WTC11 (cell line): ENCODE measurements around the gene KIF21B. TPM values are rescaled to one million over a fixed set of nuclear protein-coding genes. Genes with fewer than 3 reads are reported as not detected.

Experiments used
- ATAC-seq: fragments of 200-7000 bp; cut with Tn5 transposase; 2 replicates; pipeline ENCODE4 v1.10.0; 2021; ENCODE audit warnings: mild to moderate bottlenecking, moderate library complexity
- CTCF ChIA-PET: fragments of 300-600 bp; sonication (Branson Sonifier 250); formaldehyde crosslinking; loops from one replicate; lab custom pipeline; 2021; ENCODE audit warnings: antibody characterized with exemption; lab: Charles Lee
- POLR2A ChIA-PET: fragments of 350-600 bp; sonication (Branson Sonifier 250); formaldehyde crosslinking; loops from one replicate; lab custom pipeline; 2021; ENCODE audit warnings: antibody characterized with exemption; lab: Charles Lee
- DNase-seq: peaks from one replicate; pipeline ENCODE4 v3.0.0; 2021; ENCODE audit warnings: low spot score
- H3K27ac Mint-ChIP-seq: 2 replicates; pipeline ENCODE4 v1.8.0; 2021; ENCODE audit warnings: mixed read lengths
- H3K27me3 Mint-ChIP-seq: 2 replicates; pipeline ENCODE4 v1.8.0; 2021; ENCODE audit warnings: low read depth, mild to moderate bottlenecking, moderate library complexity, mixed read lengths
- H3K36me3 Mint-ChIP-seq: 2 replicates; pipeline ENCODE4 v1.8.0; 2021; ENCODE audit warnings: mixed read lengths
- H3K4me1 Mint-ChIP-seq: 2 replicates; pipeline ENCODE4 v1.8.0; 2022; ENCODE audit warnings: mixed read lengths
- H3K4me3 Mint-ChIP-seq: 2 replicates; pipeline ENCODE4 v1.8.0; 2021; ENCODE audit warnings: mild to moderate bottlenecking, moderate library complexity, mixed read lengths
- H3K9me3 Mint-ChIP-seq: 2 replicates; pipeline ENCODE4 v1.8.0; 2021; ENCODE audit warnings: mixed read lengths
- CREB1 ChIP-seq: sonication (generic); formaldehyde crosslinking; IDR thresholded peaks from 2 replicates; pipeline ENCODE4 v1.8.0; 2023; ENCODE audit warnings: mild to moderate bottlenecking, missing genetic modification reagents
- ELF4 ChIP-seq: sonication (generic); formaldehyde crosslinking; IDR thresholded peaks from 2 replicates; pipeline ENCODE4 v1.8.1; 2022; ENCODE audit warnings: low read depth, mild to moderate bottlenecking, moderate library complexity, missing genetic modification reagents
- ETV6 ChIP-seq: sonication (generic); formaldehyde crosslinking; IDR thresholded peaks from 2 replicates; pipeline ENCODE4 v1.8.1; 2022; ENCODE audit warnings: mild to moderate bottlenecking, missing genetic modification reagents
- FOXJ3 ChIP-seq: sonication (generic); formaldehyde crosslinking; IDR thresholded peaks from 2 replicates; pipeline ENCODE4 v1.9.0; 2021; ENCODE audit warnings: missing genetic modification reagents, mild to moderate bottlenecking, borderline replicate concordance
- GRHL2 ChIP-seq: fragments of 250-450 bp; sonication (Bioruptor Pico); IDR thresholded peaks from 2 replicates; pipeline ENCODE4 v1.8.0; 2022; ENCODE audit warnings: mild to moderate bottlenecking, moderate library complexity; ENCODE audit not compliant: insufficient replicate concordance, severe bottlenecking
- IRF2 ChIP-seq: sonication (generic); formaldehyde crosslinking; IDR thresholded peaks from 2 replicates; pipeline ENCODE4 v1.8.0; 2022; ENCODE audit warnings: low read depth, missing genetic modification reagents, borderline replicate concordance
- KAT7 ChIP-seq: sonication (generic); formaldehyde crosslinking; IDR thresholded peaks from 2 replicates; pipeline ENCODE4 v1.8.1; 2023; ENCODE audit warnings: missing genetic modification reagents, mild to moderate bottlenecking, borderline replicate concordance
- ZBTB21 ChIP-seq: sonication (generic); formaldehyde crosslinking; IDR thresholded peaks from 2 replicates; pipeline ENCODE4 v1.8.1; 2023; ENCODE audit warnings: mild to moderate bottlenecking, missing genetic modification reagents, borderline replicate concordance
- ZNF219 ChIP-seq: sonication (generic); formaldehyde crosslinking; IDR thresholded peaks from 2 replicates; pipeline ENCODE4 v1.8.0; 2023; ENCODE audit warnings: missing genetic modification reagents, mild to moderate bottlenecking, borderline replicate concordance
- ZNF263 ChIP-seq: sonication (generic); formaldehyde crosslinking; IDR thresholded peaks from 2 replicates; pipeline ENCODE4 v1.8.1; 2022; ENCODE audit warnings: low read depth, mild to moderate bottlenecking, moderate library complexity, missing genetic modification reagents
- total RNA-seq: library from RNA; stranded (reverse); gene quantifications from 3 replicates; pipeline ENCODE4 v1.2.3, GENCODE V29; 2021
- TF ChIP-seq, protein P1 (sequence below): sonication (generic); formaldehyde crosslinking; IDR thresholded peaks from 2 replicates; pipeline ENCODE4 v1.8.1; 2022; ENCODE audit warnings: mild to moderate bottlenecking, moderate library complexity, missing genetic modification reagents
- TF ChIP-seq, protein P2 (sequence below): sonication (generic); formaldehyde crosslinking; IDR thresholded peaks from 2 replicates; pipeline ENCODE4 v1.8.1; 2023; ENCODE audit warnings: mild to moderate bottlenecking, missing genetic modification reagents
- TF ChIP-seq, protein P3 (sequence below): fragments of 250-450 bp; sonication (Bioruptor Pico); conservative IDR thresholded peaks from 2 replicates; pipeline ENCODE4 v1.9.0; 2021; ENCODE audit warnings: mild to moderate bottlenecking
- TF ChIP-seq, protein P4 (sequence below): sonication (generic); formaldehyde crosslinking; IDR thresholded peaks from 2 replicates; pipeline ENCODE4 v1.8.1; 2022; ENCODE audit warnings: low read depth, missing genetic modification reagents, borderline replicate concordance
- TF ChIP-seq, protein P5 (sequence below): sonication (generic); formaldehyde crosslinking; conservative IDR thresholded peaks from 2 replicates; pipeline ENCODE4 v1.8.1; 2023; ENCODE audit warnings: mild to moderate bottlenecking, low read depth, missing genetic modification reagents, moderate library complexity
- TF ChIP-seq, protein P6 (sequence below): fragments of 250-450 bp; sonication (Bioruptor Pico); IDR thresholded peaks from 2 replicates; pipeline ENCODE4 v1.9.0; 2021; ENCODE audit warnings: mild to moderate bottlenecking, borderline replicate concordance
- TF ChIP-seq, protein P7 (sequence below): sonication (generic); formaldehyde crosslinking; IDR thresholded peaks from 2 replicates; pipeline ENCODE4 v1.8.1; 2022; ENCODE audit warnings: low read depth, mild to moderate bottlenecking, moderate library complexity, missing genetic modification reagents, borderline replicate concordance

Gene KIF21B
- total RNA-seq, 1 experiment from 2014 or later = 19.4 TPM

DNA sequence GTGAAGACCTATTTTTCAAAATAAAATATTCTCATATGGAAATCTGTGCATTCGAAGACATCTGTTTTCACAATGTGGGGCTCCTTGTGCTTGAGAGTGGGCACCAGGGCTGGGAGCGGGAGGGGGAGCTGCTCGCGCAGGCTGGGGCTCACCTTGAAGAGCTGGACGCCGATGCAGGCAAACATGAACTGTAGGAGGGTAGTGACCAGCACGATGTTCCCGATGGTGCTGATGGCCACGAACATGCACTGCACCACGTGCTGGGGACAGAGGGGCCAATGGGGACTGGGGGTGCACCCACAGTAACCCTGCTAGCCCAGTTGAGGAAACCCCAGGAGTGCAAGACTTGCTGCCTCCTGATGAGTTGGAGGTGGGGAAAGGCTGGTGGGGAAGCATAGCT lies 42.2 kb upstream of the KIF21B start:
- no peak for ATAC-seq
- no peak for DNase-seq
- Mint-ChIP-seq H3K27me3 (no peaks in the 10 kb centered on the region), H3K9me3 (0 out of 2 replicates have a peak, but pooled peaks cover 3% of the 10 kb centered on the region), H3K4me1 (peaks cover 14% of the 10 kb centered on the region), H3K36me3 (no peaks in the 10 kb centered on the region), H3K4me3 (no peak overlapping the region), H3K27ac (no peak overlapping the region)
- CTCF ChIA-PET = interaction anchor here (1.1 to 1.2 kb wide), 2 partner anchors 53 to 94 kb away, joined by 3 to 4 read pairs; no protein-coding TSS in a partner anchor
- POLR2A ChIA-PET = no interaction called here
- TF ChIP-seq CREB1 (CRISPR knock-in tag) = no peak
- TF ChIP-seq, protein P1, sequence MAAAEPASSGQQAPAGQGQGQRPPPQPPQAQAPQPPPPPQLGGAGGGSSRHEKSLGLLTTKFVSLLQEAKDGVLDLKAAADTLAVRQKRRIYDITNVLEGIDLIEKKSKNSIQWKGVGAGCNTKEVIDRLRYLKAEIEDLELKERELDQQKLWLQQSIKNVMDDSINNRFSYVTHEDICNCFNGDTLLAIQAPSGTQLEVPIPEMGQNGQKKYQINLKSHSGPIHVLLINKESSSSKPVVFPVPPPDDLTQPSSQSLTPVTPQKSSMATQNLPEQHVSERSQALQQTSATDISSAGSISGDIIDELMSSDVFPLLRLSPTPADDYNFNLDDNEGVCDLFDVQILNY (CRISPR knock-in tag) = no peak
- no peak for TF ChIP-seq ZNF263

DNA sequence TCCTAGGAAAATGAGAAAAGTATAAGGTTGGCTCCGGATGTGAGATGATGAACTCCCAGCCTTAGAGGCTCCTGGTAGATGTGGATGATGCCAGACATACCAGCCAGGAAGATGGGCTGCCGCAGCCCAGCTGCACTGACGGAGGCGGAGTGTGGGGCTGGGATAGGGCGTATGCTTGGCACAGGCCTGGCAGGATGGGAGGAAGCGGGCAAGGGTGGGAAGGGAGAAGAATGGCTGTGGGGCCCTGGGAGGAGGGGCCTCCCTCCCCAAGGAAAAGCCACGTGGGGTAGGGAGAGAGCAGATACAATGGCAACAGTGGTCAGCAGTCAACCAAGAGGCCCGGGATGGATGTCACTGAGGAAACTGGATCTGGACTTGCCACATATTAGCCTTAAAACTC lies 41.3 kb upstream of the KIF21B start:
- TF ChIP-seq FOXJ3 (CRISPR knock-in tag) (no peak), ZBTB21 (CRISPR knock-in tag) (no peak), CREB1 (CRISPR knock-in tag) (no peak), GRHL2 (no peak), ZNF219 (no peak), IRF2 (CRISPR knock-in tag) (no peak), KAT7 (CRISPR knock-in tag) (no peak)
- TF ChIP-seq, protein P2, sequence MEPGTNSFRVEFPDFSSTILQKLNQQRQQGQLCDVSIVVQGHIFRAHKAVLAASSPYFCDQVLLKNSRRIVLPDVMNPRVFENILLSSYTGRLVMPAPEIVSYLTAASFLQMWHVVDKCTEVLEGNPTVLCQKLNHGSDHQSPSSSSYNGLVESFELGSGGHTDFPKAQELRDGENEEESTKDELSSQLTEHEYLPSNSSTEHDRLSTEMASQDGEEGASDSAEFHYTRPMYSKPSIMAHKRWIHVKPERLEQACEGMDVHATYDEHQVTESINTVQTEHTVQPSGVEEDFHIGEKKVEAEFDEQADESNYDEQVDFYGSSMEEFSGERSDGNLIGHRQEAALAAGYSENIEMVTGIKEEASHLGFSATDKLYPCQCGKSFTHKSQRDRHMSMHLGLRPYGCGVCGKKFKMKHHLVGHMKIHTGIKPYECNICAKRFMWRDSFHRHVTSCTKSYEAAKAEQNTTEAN (CRISPR knock-in tag) = no peak
- TF ChIP-seq, protein P3, sequence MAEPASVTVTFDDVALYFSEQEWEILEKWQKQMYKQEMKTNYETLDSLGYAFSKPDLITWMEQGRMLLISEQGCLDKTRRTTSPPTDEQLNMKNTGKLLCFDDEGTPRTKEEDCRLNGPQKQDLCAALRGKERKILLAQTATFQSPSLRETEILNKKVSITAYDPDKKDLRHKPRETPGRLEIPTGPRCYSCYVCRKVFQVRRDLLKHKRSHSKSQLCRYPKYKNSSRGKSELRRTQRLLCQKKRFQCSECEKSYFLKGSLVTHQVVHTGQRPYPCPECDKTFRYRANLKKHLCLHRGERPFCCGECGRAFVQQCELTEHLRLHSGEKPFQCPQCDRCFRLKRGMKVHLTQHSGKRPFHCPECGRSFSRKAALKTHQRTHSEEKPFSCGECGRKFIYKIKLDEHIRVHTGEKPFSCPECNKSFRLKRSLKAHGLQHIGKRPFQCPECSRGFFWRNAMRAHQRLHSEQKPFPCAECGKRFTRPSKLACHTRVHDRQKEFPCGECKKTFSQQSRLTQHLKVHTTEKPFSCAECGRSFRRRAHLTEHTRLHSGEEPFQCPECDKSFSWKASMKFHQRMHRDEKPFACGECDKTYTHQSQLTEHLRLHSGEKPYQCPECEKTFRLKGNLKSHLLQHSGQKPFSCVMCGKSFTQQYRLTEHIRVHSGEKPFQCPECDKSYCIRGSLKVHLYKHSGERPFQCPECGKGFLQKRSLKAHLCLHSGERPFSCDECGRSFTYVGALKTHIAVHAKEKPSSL = no peak
- DNase-seq = no peak
- ChIA-PET POLR2A (no interaction called here), CTCF (interaction anchor here (1.1 kb wide), 1 partner anchor 93 kb away, joined by 4 read pairs; no protein-coding TSS in a partner anchor)
- H3K9me3 Mint-ChIP-seq = 0 out of 2 replicates have a peak, but pooled peaks cover 3% of the 10 kb centered on the region
- no peaks in the 10 kb centered on the region for H3K36me3 Mint-ChIP-seq
- no peaks in the 10 kb centered on the region for H3K27me3 Mint-ChIP-seq
- ATAC-seq = no peak
- H3K4me1 Mint-ChIP-seq = peaks cover 19% of the 10 kb centered on the region
- no peak overlapping the region for H3K4me3 Mint-ChIP-seq
- H3K27ac Mint-ChIP-seq = no peak overlapping the region

DNA sequence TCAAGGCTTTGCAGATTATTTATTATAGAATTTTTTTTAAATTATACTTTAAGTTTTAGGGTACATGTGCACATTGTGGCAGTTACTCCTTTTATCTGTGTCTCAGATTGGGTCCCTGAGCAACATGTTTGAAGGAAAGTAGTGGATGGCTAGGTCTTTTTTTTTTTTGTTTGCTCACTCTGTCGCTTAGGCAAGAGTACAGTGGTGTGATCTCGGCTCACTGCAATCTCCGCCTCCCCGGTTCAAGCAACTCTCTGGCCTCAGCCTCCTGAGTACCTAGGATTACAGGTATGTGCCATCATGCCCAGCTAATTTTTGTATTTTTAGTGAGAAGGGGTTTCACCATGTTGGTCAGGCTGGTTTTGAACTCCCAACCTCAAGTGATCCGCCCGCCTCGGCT lies 39.6 kb upstream of the KIF21B start:
- Mint-ChIP-seq H3K4me1 (peaks cover 26% of the 10 kb centered on the region), H3K27me3 (no peaks in the 10 kb centered on the region), H3K27ac (no peak overlapping the region), H3K9me3 (peaks cover 3% of the 10 kb centered on the region; the same call in 1 of the 2 replicates), H3K36me3 (no peaks in the 10 kb centered on the region), H3K4me3 (no peak overlapping the region)
- ChIA-PET POLR2A (no interaction called here), CTCF (interaction anchor here (0.9 to 2.8 kb wide), 3 partner anchors 17 to 91 kb away, joined by 3 to 8 read pairs (median 3); no protein-coding TSS in a partner anchor)
- DNase-seq (no peak), ATAC-seq (no peak)
- TF ChIP-seq, protein P4, sequence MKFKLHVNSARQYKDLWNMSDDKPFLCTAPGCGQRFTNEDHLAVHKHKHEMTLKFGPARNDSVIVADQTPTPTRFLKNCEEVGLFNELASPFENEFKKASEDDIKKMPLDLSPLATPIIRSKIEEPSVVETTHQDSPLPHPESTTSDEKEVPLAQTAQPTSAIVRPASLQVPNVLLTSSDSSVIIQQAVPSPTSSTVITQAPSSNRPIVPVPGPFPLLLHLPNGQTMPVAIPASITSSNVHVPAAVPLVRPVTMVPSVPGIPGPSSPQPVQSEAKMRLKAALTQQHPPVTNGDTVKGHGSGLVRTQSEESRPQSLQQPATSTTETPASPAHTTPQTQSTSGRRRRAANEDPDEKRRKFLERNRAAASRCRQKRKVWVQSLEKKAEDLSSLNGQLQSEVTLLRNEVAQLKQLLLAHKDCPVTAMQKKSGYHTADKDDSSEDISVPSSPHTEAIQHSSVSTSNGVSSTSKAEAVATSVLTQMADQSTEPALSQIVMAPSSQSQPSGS (CRISPR knock-in tag) = no peak
- TF ChIP-seq, protein P5, sequence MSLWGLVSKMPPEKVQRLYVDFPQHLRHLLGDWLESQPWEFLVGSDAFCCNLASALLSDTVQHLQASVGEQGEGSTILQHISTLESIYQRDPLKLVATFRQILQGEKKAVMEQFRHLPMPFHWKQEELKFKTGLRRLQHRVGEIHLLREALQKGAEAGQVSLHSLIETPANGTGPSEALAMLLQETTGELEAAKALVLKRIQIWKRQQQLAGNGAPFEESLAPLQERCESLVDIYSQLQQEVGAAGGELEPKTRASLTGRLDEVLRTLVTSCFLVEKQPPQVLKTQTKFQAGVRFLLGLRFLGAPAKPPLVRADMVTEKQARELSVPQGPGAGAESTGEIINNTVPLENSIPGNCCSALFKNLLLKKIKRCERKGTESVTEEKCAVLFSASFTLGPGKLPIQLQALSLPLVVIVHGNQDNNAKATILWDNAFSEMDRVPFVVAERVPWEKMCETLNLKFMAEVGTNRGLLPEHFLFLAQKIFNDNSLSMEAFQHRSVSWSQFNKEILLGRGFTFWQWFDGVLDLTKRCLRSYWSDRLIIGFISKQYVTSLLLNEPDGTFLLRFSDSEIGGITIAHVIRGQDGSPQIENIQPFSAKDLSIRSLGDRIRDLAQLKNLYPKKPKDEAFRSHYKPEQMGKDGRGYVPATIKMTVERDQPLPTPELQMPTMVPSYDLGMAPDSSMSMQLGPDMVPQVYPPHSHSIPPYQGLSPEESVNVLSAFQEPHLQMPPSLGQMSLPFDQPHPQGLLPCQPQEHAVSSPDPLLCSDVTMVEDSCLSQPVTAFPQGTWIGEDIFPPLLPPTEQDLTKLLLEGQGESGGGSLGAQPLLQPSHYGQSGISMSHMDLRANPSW (CRISPR knock-in tag) = no peak
- TF ChIP-seq, protein P6, sequence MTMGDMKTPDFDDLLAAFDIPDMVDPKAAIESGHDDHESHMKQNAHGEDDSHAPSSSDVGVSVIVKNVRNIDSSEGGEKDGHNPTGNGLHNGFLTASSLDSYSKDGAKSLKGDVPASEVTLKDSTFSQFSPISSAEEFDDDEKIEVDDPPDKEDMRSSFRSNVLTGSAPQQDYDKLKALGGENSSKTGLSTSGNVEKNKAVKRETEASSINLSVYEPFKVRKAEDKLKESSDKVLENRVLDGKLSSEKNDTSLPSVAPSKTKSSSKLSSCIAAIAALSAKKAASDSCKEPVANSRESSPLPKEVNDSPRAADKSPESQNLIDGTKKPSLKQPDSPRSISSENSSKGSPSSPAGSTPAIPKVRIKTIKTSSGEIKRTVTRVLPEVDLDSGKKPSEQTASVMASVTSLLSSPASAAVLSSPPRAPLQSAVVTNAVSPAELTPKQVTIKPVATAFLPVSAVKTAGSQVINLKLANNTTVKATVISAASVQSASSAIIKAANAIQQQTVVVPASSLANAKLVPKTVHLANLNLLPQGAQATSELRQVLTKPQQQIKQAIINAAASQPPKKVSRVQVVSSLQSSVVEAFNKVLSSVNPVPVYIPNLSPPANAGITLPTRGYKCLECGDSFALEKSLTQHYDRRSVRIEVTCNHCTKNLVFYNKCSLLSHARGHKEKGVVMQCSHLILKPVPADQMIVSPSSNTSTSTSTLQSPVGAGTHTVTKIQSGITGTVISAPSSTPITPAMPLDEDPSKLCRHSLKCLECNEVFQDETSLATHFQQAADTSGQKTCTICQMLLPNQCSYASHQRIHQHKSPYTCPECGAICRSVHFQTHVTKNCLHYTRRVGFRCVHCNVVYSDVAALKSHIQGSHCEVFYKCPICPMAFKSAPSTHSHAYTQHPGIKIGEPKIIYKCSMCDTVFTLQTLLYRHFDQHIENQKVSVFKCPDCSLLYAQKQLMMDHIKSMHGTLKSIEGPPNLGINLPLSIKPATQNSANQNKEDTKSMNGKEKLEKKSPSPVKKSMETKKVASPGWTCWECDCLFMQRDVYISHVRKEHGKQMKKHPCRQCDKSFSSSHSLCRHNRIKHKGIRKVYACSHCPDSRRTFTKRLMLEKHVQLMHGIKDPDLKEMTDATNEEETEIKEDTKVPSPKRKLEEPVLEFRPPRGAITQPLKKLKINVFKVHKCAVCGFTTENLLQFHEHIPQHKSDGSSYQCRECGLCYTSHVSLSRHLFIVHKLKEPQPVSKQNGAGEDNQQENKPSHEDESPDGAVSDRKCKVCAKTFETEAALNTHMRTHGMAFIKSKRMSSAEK (CRISPR knock-in tag) = no peak
- TF ChIP-seq, protein P7, sequence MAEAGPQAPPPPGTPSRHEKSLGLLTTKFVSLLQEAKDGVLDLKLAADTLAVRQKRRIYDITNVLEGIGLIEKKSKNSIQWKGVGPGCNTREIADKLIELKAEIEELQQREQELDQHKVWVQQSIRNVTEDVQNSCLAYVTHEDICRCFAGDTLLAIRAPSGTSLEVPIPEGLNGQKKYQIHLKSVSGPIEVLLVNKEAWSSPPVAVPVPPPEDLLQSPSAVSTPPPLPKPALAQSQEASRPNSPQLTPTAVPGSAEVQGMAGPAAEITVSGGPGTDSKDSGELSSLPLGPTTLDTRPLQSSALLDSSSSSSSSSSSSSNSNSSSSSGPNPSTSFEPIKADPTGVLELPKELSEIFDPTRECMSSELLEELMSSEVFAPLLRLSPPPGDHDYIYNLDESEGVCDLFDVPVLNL (CRISPR knock-in tag) = no peak
- no peak for TF ChIP-seq ETV6 (CRISPR knock-in tag)
- no peak for TF ChIP-seq ZNF263
- no peak for TF ChIP-seq ELF4 (CRISPR knock-in tag)
